Activated CD4-positive, alpha-beta T cell treated with anti-CD3 and anti-CD28 coated beads, Interleukin-2, amount 10 ng/mL, durations not matched to agents 24 days and 14 days (primary cell): ENCODE results near the gene LDLRAD4. TPM values are rescaled to one million over a fixed set of nuclear protein-coding genes. Genes with fewer than 3 reads are reported as not detected.
"Not testable (repeated sequence)": the region's sequence is repeated elsewhere in the genome, so short reads cannot be mapped to it uniquely, and the experiment has no call there.

Source experiments
- DNase-seq: peaks from one replicate; pipeline ENCODE4 v3.0.0; 2022
- H3K27ac Mint-ChIP-seq: one replicate; pipeline ENCODE4 v1.8.0; 2022; ENCODE audit warnings: mild to moderate bottlenecking, mixed read lengths
- H3K27me3 Mint-ChIP-seq: one replicate; pipeline ENCODE4 v1.8.0; 2022; ENCODE audit warnings: mixed read lengths
- H3K36me3 Mint-ChIP-seq: one replicate; pipeline ENCODE4 v1.8.0; 2022; ENCODE audit warnings: low read depth, mild to moderate bottlenecking, mixed read lengths
- H3K4me1 Mint-ChIP-seq: one replicate; pipeline ENCODE4 v1.8.0; 2021; ENCODE audit warnings: mixed read lengths
- H3K4me3 Mint-ChIP-seq: one replicate; pipeline ENCODE4 v1.8.0; 2022; ENCODE audit warnings: mild to moderate bottlenecking, moderate library complexity, mixed read lengths
- H3K9me3 Mint-ChIP-seq: one replicate; pipeline ENCODE4 v1.8.0; 2021; ENCODE audit warnings: mixed read lengths
- intact Hi-C: fragments of 100-400 bp; cut with micrococcal nuclease; formaldehyde crosslinking; loops from one replicate; pipeline ENCODE4 v1.15.1; 2023
- total RNA-seq: library from RNA; stranded (reverse); gene quantifications from 2 replicates; pipeline ENCODE4 v1.2.3, GENCODE V29; 2022

Gene LDLRAD4
- total RNA-seq, 1 donor from 2014 or later, result 36.5 TPM

DNA sequence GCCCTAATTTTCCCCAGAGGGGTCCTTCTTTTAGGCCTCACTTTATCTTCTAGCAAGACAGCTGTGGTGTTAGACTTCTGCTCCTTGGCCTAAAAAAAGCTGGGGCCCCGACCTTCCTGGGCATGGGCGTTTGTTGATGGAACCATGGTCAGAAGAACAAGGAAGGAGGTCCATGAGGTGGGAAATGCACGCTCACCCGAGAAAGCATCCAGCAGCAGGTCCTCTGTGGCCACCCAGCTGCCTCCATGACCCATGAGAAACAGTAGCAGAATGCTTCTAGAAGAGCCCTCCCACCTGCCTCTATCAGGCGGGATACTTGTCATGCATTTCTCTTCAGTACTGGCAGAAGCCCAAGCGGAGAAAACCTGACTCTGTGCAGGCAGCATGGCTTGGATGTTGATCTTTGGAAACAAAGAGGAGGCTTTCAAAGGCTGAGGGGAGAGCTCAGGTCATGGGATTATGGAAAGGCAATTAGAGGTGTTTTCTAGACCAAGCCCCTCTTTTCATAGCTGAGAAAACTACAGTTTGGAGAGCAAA, 258.7 kb downstream of the LDLRAD4 start:
- intact Hi-C loops, result no loop called here
- Mint-ChIP-seq H3K9me3 (peaks cover 4% of the 10 kb centered on the region), H3K27me3 (no peaks in the 10 kb centered on the region), H3K4me1 (peaks cover 24% of the 10 kb centered on the region), H3K36me3 (peaks cover 36% of the 10 kb centered on the region), H3K27ac (no peak overlapping the region), H3K4me3 (no peak overlapping the region)
- DNase-seq, result no peak

DNA sequence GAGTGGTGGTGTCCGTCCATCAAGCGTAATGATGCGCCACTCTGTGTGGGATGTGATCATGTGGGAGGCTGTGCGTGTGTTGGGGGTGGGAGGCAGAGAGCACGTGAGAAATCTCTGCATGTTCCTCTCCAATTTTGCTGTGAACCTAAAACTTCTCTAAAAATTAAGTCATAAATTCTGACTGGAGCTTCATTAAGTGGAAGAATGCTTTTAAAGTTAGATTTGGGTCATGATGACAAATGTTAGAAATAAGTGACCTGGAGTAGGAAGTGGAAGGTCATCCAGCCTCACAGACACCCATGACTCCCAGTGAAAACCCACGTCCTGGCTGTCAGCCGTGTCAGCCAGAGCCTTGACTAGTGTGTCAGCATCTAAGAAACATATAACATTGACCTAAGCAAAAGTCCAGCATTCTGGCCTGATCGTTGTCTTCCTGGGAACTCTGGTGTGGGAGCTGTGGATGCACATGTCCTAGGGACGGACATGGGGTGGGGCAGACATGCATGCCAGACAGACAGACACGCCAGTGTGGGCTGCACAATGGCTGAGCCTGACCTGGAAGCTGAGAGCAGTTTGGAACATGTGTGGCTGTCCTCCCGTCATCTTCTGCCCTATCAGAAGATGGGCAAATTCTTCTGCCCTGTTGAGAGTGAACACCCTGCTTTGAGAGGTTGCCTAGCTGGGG, 262.2 kb downstream of the LDLRAD4 start:
- Mint-ChIP-seq H3K4me3 (no peak overlapping the region), H3K4me1 (peaks cover 23% of the 10 kb centered on the region), H3K27ac (no peak overlapping the region), H3K9me3 (peaks cover 4% of the 10 kb centered on the region), H3K27me3 (no peaks in the 10 kb centered on the region), H3K36me3 (peaks cover 18% of the 10 kb centered on the region)
- no peak for DNase-seq
- intact Hi-C loops, result no loop called here

DNA sequence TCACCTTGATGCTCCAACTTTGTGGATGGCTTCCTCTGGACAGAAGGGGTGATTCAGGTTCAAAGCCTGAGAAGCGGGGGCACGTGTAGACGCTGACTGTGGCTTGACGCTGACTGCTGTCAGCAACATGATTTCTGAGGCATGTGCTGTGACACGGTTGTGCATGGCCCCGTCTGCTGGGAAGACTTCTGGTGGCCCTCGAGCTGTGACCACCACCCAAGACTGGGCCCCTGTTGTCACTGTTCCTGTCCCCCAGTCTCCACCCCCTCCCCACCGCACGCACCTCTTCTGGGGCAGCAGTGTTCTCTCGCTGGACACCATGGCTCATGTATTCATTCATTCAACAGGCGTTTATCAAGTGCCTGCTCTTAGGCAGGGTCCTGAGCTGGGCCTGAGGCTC, 262.8 kb downstream of the LDLRAD4 start:
- H3K9me3 Mint-ChIP-seq, result peaks cover 4% of the 10 kb centered on the region
- intact Hi-C loops, result no loop called here
- H3K27ac Mint-ChIP-seq, result no peak overlapping the region
- DNase-seq, result no peak
- H3K27me3 Mint-ChIP-seq, result no peaks in the 10 kb centered on the region
- H3K36me3 Mint-ChIP-seq, result peaks cover 16% of the 10 kb centered on the region
- H3K4me3 Mint-ChIP-seq, result no peak overlapping the region
- peaks cover 22% of the 10 kb centered on the region for H3K4me1 Mint-ChIP-seq

DNA sequence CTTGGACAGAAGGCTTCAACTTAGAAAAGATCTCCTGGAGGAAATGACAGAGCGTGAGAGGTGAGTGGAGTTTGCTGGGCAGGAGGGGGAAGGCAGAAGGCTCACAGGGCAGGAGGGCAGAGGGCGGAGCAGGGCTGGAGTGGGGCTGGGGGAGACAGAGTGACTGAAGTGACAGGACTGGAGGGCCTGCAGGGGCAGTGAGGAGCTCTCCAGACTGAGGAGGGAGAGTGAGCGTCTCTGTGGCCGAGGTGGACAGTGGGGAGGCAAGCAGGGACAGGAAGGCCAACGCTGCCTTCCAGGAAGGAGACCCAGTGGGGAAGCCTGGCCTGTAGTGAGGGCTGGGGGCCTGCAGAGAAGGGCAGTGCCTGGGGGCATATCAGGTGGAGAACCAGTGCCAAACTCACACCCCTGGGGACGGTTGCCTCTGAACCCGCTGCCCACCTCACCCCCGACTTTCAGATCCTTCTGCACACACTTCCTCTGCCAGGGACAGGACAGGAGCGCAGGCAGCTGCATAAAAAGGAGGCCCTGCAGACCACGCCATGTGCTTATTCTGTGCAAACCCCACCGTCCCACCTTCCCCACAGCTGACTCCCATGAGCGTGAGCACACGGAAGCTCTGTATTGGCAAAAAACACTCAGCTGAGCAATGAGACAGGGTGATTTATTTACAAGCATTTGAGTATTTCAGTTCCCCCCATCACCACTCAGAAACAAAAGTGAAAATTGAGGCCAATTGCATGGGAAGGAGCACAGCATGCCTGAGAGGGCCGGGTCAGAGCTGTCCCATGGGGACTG, 263.5 kb downstream of the LDLRAD4 start:
- no peak overlapping the region for H3K4me3 Mint-ChIP-seq
- peaks cover 16% of the 10 kb centered on the region for H3K36me3 Mint-ChIP-seq
- no peak for DNase-seq
- H3K9me3 Mint-ChIP-seq, result peaks cover 4% of the 10 kb centered on the region
- no peak overlapping the region for H3K27ac Mint-ChIP-seq
- no peaks in the 10 kb centered on the region for H3K27me3 Mint-ChIP-seq
- H3K4me1 Mint-ChIP-seq, result peaks cover 22% of the 10 kb centered on the region
- intact Hi-C loops, result no loop called here

DNA sequence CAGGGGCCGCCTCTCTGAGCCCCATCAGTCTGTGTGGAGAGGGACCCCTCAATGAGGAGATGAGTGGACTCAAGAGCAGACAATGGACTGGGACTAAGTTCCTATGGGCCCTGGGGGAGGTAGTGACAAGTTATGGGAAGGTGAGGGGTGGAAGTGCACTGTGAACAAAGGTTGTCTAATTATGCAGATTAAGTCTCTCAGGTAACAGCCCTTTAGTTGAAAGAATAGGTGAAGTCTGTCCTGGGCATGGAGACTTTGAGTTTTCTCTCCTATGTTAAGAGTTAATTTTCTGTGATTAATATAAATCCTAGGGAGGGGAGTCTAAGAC, 264.0 kb downstream of the LDLRAD4 start:
- intact Hi-C loops, result no loop called here
- H3K27ac Mint-ChIP-seq, result no peak overlapping the region

DNA sequence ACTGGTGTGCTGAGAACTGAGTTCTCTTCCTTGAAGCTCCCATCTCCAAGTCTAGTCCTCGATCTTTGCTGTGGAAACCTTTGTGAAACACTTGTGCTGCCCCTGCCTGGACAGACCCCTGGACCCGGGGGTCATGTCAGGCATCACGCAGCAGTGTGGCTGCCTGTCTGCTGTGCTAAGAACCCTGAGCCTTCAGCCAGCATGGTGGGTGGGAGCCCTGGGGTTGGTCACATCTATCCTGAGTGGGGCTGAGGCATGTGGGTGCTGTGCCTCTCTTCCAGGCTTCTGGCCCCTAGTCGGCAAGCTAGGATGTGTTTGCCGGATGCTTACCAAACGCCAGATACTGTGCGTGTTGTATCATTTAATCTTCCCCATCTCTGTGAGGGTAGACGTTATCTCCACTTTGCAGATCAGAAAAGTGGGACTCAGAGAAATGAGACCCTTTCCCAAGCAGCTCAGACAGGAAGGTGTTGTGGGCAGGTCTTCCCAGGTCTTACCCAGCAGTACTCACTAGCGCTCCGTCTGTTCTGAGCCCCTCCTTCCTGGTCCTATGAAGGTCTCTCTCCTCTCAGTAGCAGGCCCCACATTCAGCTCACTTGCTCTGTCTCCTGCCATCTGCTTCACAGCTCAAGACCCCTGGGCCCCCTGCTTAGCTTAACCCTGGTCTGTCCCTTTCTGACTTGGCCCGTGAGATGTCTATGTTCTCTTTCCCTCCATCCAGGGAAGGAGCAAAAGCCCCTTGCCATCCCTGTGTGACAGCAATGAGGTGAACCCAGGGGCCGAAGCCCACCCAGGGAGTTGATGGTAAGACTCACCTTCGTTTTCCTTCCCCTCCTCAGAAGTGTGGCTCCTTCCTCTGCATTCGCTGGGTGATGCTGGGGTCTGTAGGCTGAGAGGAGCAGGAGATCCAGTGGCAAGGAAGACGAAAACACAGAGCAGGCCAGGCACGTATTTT, 265.0 kb downstream of the LDLRAD4 start:
- H3K4me1 Mint-ChIP-seq, result peaks cover 25% of the 10 kb centered on the region
- no peak overlapping the region for H3K27ac Mint-ChIP-seq
- no peak overlapping the region for H3K4me3 Mint-ChIP-seq
- no peaks in the 10 kb centered on the region for H3K27me3 Mint-ChIP-seq
- H3K36me3 Mint-ChIP-seq, result peaks cover 8% of the 10 kb centered on the region
- DNase-seq, result no peak
- intact Hi-C loops, result no loop called here
- peaks cover 2% of the 10 kb centered on the region for H3K9me3 Mint-ChIP-seq

More for the DNA sequence above, 264.0 kb downstream of the LDLRAD4 start:
- no peak for DNase-seq
- Mint-ChIP-seq H3K27me3 (no peaks in the 10 kb centered on the region), H3K9me3 (peaks cover 4% of the 10 kb centered on the region), H3K36me3 (peaks cover 12% of the 10 kb centered on the region), H3K4me3 (no peak overlapping the region), H3K4me1 (peaks cover 22% of the 10 kb centered on the region)

DNA sequence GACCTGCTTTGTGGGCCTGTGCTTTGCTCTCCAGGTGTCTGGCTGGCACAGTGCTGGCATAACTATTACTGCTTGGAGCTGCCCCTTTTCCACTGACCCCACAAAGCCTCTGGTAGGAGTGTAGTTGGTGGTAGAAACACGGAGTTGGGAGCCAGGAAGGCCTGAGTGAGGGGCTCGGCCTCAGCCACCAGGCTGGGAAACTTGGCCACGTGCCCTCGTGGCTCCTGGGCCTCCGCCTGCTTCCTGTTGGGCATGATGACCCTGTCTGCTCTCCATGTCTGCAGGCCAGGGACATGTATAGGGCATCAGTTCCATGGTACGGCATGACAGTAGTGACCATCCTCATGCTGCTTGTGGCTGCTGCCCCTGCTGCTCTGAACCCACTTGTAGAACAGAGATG, 266.6 kb downstream of the LDLRAD4 start:
- Mint-ChIP-seq H3K36me3 (peaks cover 8% of the 10 kb centered on the region), H3K9me3 (no peaks in the 10 kb centered on the region), H3K27ac (no peak overlapping the region), H3K4me1 (peaks cover 27% of the 10 kb centered on the region), H3K27me3 (no peaks in the 10 kb centered on the region), H3K4me3 (no peak overlapping the region)
- intact Hi-C loops, result no loop called here
- no peak for DNase-seq

DNA sequence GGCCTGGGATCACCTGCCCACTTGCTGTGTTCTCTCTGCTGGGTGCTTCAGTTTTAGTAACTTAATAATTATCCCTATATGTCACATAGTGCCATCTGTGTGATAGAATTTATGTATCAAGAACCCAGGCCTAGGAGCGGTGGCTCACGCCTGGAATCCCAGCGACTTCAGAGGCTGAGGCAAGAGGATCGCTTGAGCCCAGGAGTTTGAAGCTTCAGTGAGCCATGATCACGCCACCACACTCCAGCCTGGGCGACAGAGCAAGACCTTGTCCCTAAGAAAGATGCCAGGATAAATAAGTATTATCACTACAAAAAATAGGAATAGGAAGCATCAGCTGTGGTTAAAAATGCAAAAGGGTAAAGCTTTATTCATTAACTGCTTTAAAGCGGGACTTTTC, 267.0 kb downstream of the LDLRAD4 start:
- H3K4me3 Mint-ChIP-seq, result no peak overlapping the region
- H3K36me3 Mint-ChIP-seq, result peaks cover 8% of the 10 kb centered on the region
- DNase-seq, result no peak
- peaks cover 23% of the 10 kb centered on the region for H3K4me1 Mint-ChIP-seq
- no peaks in the 10 kb centered on the region for H3K9me3 Mint-ChIP-seq
- no peak overlapping the region for H3K27ac Mint-ChIP-seq
- intact Hi-C loops, result no loop called here
- no peaks in the 10 kb centered on the region for H3K27me3 Mint-ChIP-seq

DNA sequence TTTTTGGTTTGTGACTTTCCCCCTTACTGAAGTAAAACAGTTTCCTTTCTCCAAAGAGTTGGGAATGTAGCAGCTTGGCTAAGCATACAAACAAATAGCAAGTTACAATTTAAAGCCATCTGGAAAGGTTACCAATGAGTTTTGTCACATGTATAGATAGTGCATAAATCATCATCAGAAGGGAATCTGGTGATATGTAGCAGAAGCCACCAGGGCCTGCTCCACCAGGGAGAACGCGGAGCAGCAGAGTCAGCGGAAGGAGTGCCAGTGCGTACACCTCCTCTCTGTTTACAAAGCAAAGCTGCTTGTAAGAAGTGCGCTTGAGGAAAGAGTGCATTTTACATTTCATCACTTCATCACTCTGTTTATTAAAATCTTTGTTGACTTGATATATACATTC, 267.7 kb downstream of the LDLRAD4 start:
- H3K36me3 Mint-ChIP-seq, result peaks cover 9% of the 10 kb centered on the region
- no peak overlapping the region for H3K4me3 Mint-ChIP-seq
- H3K27me3 Mint-ChIP-seq, result no peaks in the 10 kb centered on the region
- intact Hi-C loops, result no loop called here
- no peak for DNase-seq
- no peak overlapping the region for H3K27ac Mint-ChIP-seq
- peaks cover 18% of the 10 kb centered on the region for H3K4me1 Mint-ChIP-seq
- H3K9me3 Mint-ChIP-seq, result no peaks in the 10 kb centered on the region

DNA sequence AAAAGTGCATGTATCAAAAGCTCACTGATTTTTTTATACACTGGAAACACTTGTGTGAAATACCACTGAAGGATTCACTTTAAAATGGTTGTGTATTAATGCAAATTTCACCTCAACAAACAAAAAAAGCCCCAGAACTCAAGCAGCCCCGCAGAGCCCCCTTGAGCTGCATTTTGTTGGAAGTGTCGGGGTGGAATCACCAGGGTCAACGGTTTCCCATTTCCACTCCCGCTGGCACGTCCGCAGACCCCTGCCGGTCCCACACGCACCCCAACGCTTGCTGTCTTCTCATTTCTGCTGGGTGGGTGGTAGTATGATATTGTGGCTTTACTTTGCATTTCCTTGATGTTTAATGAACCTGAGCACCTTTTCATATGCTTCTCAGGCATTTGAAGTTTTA, 268.1 kb downstream of the LDLRAD4 start:
- H3K4me3 Mint-ChIP-seq, result no peak overlapping the region
- H3K27ac Mint-ChIP-seq, result no peak overlapping the region
- peaks cover 16% of the 10 kb centered on the region for H3K4me1 Mint-ChIP-seq
- H3K27me3 Mint-ChIP-seq, result no peaks in the 10 kb centered on the region
- peaks cover 10% of the 10 kb centered on the region for H3K36me3 Mint-ChIP-seq
- no peak for DNase-seq
- intact Hi-C loops, result no loop called here
- no peaks in the 10 kb centered on the region for H3K9me3 Mint-ChIP-seq

DNA sequence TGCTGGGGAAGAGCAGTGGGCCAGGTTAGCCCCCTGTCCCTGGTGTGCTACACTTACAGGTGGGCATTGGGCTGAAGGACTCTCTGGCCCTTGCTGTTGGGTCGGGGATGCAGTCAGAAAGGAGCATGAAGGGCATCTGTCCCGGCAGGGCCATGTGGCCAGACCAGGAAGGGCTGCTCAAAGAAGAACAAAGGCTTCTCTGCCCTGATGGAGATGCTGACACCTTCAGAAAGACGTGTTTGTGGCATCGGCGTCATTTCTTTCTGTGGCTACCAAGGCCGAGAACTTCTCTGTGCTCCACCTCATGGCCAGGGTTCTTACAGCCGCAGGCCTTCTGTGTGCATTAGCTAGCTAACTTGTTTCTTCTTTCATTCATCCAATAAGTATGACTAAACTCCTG, 268.7 kb downstream of the LDLRAD4 start:
- H3K27me3 Mint-ChIP-seq, result no peaks in the 10 kb centered on the region
- peaks cover 12% of the 10 kb centered on the region for H3K4me1 Mint-ChIP-seq
- no peaks in the 10 kb centered on the region for H3K9me3 Mint-ChIP-seq
- H3K36me3 Mint-ChIP-seq, result peaks cover 10% of the 10 kb centered on the region
- intact Hi-C loops, result no loop called here
- no peak overlapping the region for H3K4me3 Mint-ChIP-seq
- DNase-seq, result no peak
- no peak overlapping the region for H3K27ac Mint-ChIP-seq

DNA sequence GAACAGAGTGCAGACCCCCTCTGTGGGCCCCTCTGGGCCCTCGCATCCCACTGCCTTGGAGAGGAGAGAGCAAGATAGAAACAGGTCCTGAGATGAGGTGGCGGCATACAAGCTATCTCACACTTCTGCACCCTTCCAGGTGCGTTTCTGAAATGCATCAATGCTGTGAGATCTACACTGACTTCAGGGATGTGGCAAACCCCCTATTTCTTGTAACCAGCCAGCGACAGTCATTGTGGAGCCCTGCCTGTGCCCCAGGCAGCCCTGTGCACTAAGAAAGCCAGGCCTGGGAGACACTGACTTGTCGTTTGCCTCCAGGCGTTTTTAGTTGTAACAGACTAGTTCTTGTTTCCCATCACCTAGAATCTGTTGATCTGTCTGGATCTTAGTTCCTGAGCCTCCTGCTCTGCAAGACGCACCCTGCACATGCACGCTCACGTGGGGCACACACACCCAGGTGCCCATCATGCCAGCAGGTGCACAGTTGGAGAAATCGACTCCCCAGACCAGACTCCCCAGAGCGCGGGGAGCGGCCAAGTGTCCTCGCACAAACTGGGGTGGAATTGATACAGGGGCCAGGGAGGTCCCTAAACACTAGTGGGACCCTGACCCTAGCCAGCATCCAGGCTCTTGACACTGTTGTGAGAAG, 269.8 kb downstream of the LDLRAD4 start:
- Mint-ChIP-seq H3K27me3 (no peaks in the 10 kb centered on the region), H3K4me1 (peaks cover 9% of the 10 kb centered on the region), H3K36me3 (peaks cover 12% of the 10 kb centered on the region), H3K4me3 (no peak overlapping the region), H3K27ac (no peak overlapping the region), H3K9me3 (no peaks in the 10 kb centered on the region)
- no peak for DNase-seq
- intact Hi-C loops, result no loop called here

DNA sequence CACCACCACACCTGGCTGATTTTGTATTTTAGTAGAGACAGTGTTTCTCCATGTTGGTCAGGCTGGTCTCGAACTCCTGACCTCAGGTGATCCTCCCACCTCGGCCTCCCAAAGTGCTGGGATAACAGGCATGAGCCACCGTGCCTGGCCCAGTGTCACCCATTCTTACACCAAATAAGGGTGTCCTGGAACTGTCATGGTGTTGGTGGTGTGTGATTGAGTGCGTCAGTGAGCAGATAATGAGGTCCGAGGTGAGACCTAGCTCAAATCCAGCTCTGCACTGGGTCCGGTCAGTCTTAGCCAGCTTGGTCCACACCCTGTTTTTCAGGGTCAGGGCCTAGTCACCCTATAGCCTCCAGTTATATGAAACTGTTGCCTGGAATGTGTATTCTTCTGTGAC, 270.7 kb downstream of the LDLRAD4 start:
- H3K27me3 Mint-ChIP-seq, DNase-seq, H3K4me3 Mint-ChIP-seq, H3K9me3 Mint-ChIP-seq, H3K27ac Mint-ChIP-seq, intact Hi-C loops, H3K4me1 Mint-ChIP-seq: not testable (repeated sequence)
- peaks cover 16% of the 10 kb centered on the region for H3K36me3 Mint-ChIP-seq
